Measurements from ENCODE around the gene NFKB2.
A peak's percentile ranks its signal among the peaks of the same experiment; 100 is the strongest.

The NFKB2 gene

DNA sequence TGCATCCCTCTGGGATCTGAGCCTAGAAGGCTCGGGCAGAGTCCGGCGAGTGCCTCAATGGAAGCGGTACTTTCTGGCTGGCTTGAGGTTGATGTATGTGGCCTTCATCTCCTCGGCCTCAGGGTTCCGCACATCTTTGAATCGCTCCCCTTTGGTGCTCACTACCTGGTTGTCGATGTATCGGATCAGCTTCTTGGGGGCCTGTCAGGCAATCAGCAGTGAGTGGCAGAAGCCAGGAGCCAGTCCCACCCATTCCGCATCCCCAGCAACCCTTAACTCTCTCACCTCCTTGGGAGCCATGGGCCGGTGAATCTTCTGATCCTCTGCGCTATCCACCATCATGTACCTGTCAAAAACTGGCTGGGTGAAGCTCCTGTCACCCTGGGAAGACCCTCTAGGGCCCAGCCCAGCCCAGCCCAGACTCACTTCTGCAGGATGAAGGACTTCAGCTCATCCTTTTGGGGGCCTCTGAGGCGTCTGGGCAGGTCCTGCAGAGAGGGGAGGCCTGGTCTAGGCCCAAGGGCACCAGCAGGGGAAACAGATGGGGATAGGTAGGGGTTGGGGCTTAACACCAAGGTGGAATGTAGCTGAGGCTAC, 28.0 kb downstream of the NFKB2 start:
- peak overlapping the region; percentile 23 for H3K4me3 Mint-ChIP-seq
- DNase-seq (ENCODE audit: low spot score in 2 of 2): no peak
- ATAC-seq (replicated peaks; ENCODE audit: extremely low read depth, poor library complexity, severe bottlenecking): no peak
- no peak overlapping the region for H3K27ac Mint-ChIP-seq (ENCODE audit: low read depth)
- peaks cover under 1% of the 10 kb centered on the region for H3K27me3 Mint-ChIP-seq
- H3K9me3 Mint-ChIP-seq: no peaks in the 10 kb centered on the region
- peaks cover 43% of the 10 kb centered on the region for H3K4me1 Mint-ChIP-seq
- H3K36me3 Mint-ChIP-seq (ENCODE audit: insufficient read depth): peaks cover 17% of the 10 kb centered on the region

GRCh38 chr10:102424145-102424544, 28.6 kb downstream of the NFKB2 start:
- DNase-seq (ENCODE audit: low spot score in 2 of 2): no peak
- no peaks in the 10 kb centered on the region for H3K27me3 Mint-ChIP-seq
- H3K4me3 Mint-ChIP-seq: no peak overlapping the region
- ATAC-seq (replicated peaks; ENCODE audit: extremely low read depth, poor library complexity, severe bottlenecking): no peak
- H3K4me1 Mint-ChIP-seq: peaks cover 41% of the 10 kb centered on the region
- no peak overlapping the region for H3K27ac Mint-ChIP-seq (ENCODE audit: low read depth)
- H3K9me3 Mint-ChIP-seq: no peaks in the 10 kb centered on the region
- peaks cover 15% of the 10 kb centered on the region for H3K36me3 Mint-ChIP-seq (ENCODE audit: insufficient read depth)

DNA sequence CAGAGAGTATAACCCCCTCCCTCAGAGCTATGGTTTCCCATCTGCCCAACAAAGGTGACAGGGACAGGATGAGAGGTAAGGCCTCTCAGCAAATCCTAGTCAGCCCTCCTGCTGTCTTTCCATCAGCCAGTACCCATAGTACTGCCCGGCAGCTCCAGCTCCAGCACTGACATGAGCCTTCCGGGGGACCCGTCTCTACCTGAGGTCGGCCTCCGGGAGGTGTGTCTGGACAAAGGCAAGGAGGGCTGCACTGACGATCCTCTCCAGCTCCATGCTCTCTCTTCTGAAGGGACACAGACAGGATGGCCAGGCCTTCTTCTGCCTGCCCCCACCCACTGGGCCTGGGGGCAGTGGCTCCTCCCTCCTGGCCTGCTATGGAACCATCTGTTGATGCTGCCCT, 29.4 kb downstream of the NFKB2 start:
- H3K4me3 Mint-ChIP-seq: no peak overlapping the region
- no peaks in the 10 kb centered on the region for H3K9me3 Mint-ChIP-seq
- ATAC-seq (replicated peaks; ENCODE audit: extremely low read depth, poor library complexity, severe bottlenecking) (no peak), DNase-seq (ENCODE audit: low spot score in 2 of 2) (no peak)
- H3K27ac Mint-ChIP-seq (ENCODE audit: low read depth): no peak overlapping the region
- H3K27me3 Mint-ChIP-seq: no peaks in the 10 kb centered on the region
- peaks cover 33% of the 10 kb centered on the region for H3K4me1 Mint-ChIP-seq
- peaks cover 13% of the 10 kb centered on the region for H3K36me3 Mint-ChIP-seq (ENCODE audit: insufficient read depth)

- H3K36me3 Mint-ChIP-seq (ENCODE audit: insufficient read depth): peaks cover 11% of the 10 kb centered on the region
- H3K27ac Mint-ChIP-seq (ENCODE audit: low read depth): peak overlapping the region; percentile 38
Observed at GRCh38 chr10:102425444-102425843, 29.9 kb downstream of the NFKB2 start.

GRCh38 chr10:102426803-102427287, 31.3 kb downstream of the NFKB2 start:
- no peaks in the 10 kb centered on the region for H3K27me3 Mint-ChIP-seq
- H3K27ac Mint-ChIP-seq (ENCODE audit: low read depth): peak overlapping the region; percentile 5
- DNase-seq (ENCODE audit: low spot score in 2 of 2): no peak
- peaks cover 25% of the 10 kb centered on the region for H3K4me1 Mint-ChIP-seq
- H3K9me3 Mint-ChIP-seq: no peaks in the 10 kb centered on the region
- peaks cover 3% of the 10 kb centered on the region for H3K36me3 Mint-ChIP-seq (ENCODE audit: insufficient read depth)
- H3K4me3 Mint-ChIP-seq: no peak overlapping the region
- ATAC-seq (replicated peaks; ENCODE audit: extremely low read depth, poor library complexity, severe bottlenecking): no peak

More at GRCh38 chr10:102425444-102425843, 29.9 kb downstream of the NFKB2 start:
- Mint-ChIP-seq H3K4me3 (no peak overlapping the region), H3K27me3 (no peaks in the 10 kb centered on the region), H3K4me1 (peaks cover 28% of the 10 kb centered on the region), H3K9me3 (no peaks in the 10 kb centered on the region)
- no peak for ATAC-seq (replicated peaks; ENCODE audit: extremely low read depth, poor library complexity, severe bottlenecking)
- DNase-seq (ENCODE audit: low spot score in 2 of 2): no peak

GRCh38 chr10:102429468-102429867, 34.0 kb downstream of the NFKB2 start:
- no peak overlapping the region for H3K4me3 Mint-ChIP-seq
- H3K9me3 Mint-ChIP-seq: no peaks in the 10 kb centered on the region
- ATAC-seq (replicated peaks; ENCODE audit: extremely low read depth, poor library complexity, severe bottlenecking) (no peak), DNase-seq (ENCODE audit: low spot score in 2 of 2) (no peak)
- H3K36me3 Mint-ChIP-seq (ENCODE audit: insufficient read depth): peaks cover 16% of the 10 kb centered on the region
- H3K27ac Mint-ChIP-seq (ENCODE audit: low read depth): no peak overlapping the region
- H3K4me1 Mint-ChIP-seq: peaks cover 33% of the 10 kb centered on the region
- H3K27me3 Mint-ChIP-seq: no peaks in the 10 kb centered on the region

- Mint-ChIP-seq H3K9me3 (no peaks in the 10 kb centered on the region), H3K4me1 (peaks cover 44% of the 10 kb centered on the region), H3K27ac (ENCODE audit: low read depth) (peak overlapping the region; percentile 97), H3K4me3 (peak overlapping the region; percentile 92), H3K36me3 (ENCODE audit: insufficient read depth) (peaks cover 16% of the 10 kb centered on the region), H3K27me3 (no peaks in the 10 kb centered on the region)
- no peak for DNase-seq (ENCODE audit: low spot score in 2 of 2)
- no peak for ATAC-seq (replicated peaks; ENCODE audit: extremely low read depth, poor library complexity, severe bottlenecking)
Observed at GRCh38 chr10:102431452-102432124, 36.1 kb downstream of the NFKB2 start.

DNA sequence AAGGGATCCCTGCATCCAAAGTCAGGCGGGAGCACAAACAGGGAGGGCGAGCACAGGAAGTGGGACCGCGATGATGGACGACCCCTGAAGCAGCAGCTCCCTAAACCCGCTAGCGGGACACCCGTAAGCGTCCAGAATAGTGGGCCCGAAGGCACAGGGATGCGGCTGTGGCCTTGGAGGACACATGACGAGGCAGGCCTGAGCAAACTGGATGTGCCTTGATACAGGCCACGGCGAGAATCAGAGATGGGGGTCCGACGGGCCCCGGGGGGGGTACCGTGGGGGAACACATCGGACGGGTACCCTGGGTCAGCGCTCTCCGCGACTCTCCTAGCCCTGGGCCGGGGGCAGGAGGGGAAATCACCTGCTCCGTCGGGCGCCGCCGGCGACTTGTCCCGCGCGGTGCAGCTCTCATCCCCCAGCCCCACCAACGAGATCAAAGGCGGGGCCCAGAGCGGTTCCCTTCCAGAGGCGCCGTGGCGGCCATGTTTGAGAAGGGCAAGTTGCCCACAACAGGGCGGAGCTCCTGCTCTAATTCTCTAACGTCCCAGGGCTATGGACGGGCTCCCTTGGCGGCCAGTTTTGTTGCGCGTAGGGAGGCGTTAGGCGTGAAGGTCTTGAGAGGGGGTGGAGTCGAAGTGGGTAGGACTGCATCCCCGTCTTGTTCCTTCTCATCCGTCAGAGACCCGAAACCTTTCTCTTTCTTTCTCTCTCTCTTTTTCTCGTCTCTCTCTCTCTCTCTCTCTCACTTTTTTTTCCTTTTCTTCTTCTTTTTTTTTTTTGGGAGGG, 36.9 kb downstream of the NFKB2 start, which contains the start of gene CUEDC2:
Gene CUEDC2, minus strand, starts transcription at position 413 of the 789 bp plus-strand sequence. CDS start 7,386 bp downstream, outside the sequence.
- DNase-seq (ENCODE audit: low spot score in 2 of 2) (peak; percentile 90 to 98), ATAC-seq (replicated peaks; ENCODE audit: extremely low read depth, poor library complexity, severe bottlenecking) (peak; percentile 88)
- Mint-ChIP-seq H3K9me3 (no peaks in the 10 kb centered on the region), H3K36me3 (ENCODE audit: insufficient read depth) (peaks cover 17% of the 10 kb centered on the region), H3K27me3 (no peaks in the 10 kb centered on the region), H3K4me1 (peaks cover 40% of the 10 kb centered on the region), H3K4me3 (peak within 1 kb of the TSS; percentile 92), H3K27ac (ENCODE audit: low read depth) (peak within 1 kb of the TSS; percentile 97)

DNA sequence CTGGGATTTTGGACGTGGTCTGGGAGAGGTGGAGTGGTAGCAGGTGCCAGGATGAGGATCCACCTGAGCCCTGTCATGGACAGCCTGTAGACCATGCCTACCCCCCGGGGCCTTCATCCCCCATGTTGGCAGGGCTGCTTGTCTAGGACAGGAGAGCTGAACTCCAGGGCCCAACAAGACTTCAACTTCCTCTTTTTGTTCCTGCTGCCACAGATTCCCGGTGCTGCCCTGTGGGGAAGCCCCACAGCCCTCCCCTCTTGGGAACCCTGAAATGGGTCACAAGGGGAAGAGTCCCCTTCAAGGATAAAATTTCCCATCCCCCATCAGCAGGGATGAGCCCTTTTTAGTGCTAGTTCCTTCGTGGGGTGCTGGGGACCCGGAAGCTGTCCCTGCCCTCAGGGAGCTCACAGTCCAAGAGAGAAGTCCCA, 38.1 kb downstream of the NFKB2 start:
- no peak for DNase-seq (ENCODE audit: low spot score in 2 of 2)
- H3K4me1 Mint-ChIP-seq: peaks cover 36% of the 10 kb centered on the region
- no peak for ATAC-seq (replicated peaks; ENCODE audit: extremely low read depth, poor library complexity, severe bottlenecking)
- H3K9me3 Mint-ChIP-seq: no peaks in the 10 kb centered on the region
- H3K36me3 Mint-ChIP-seq (ENCODE audit: insufficient read depth): peaks cover 17% of the 10 kb centered on the region
- peak overlapping the region; percentile 92 for H3K4me3 Mint-ChIP-seq
- H3K27ac Mint-ChIP-seq (ENCODE audit: low read depth): peak overlapping the region; percentile 97
- H3K27me3 Mint-ChIP-seq: no peaks in the 10 kb centered on the region

- no peaks in the 10 kb centered on the region for H3K27me3 Mint-ChIP-seq
- no peak overlapping the region for H3K27ac Mint-ChIP-seq (ENCODE audit: low read depth)
- DNase-seq (ENCODE audit: low spot score in 2 of 2) (no peak), ATAC-seq (replicated peaks; ENCODE audit: extremely low read depth, poor library complexity, severe bottlenecking) (no peak)
- H3K4me1 Mint-ChIP-seq: peaks cover 36% of the 10 kb centered on the region
- peaks cover 17% of the 10 kb centered on the region for H3K36me3 Mint-ChIP-seq (ENCODE audit: insufficient read depth)
- H3K4me3 Mint-ChIP-seq: peak overlapping the region; percentile 76
- H3K9me3 Mint-ChIP-seq: no peaks in the 10 kb centered on the region
Observed at GRCh38 chr10:102434394-102435132, 39.1 kb downstream of the NFKB2 start.

GRCh38 chr10:102435133-102435497, 39.6 kb downstream of the NFKB2 start:
- Mint-ChIP-seq H3K36me3 (ENCODE audit: insufficient read depth) (peaks cover 17% of the 10 kb centered on the region), H3K27me3 (no peaks in the 10 kb centered on the region), H3K9me3 (no peaks in the 10 kb centered on the region), H3K4me3 (peak overlapping the region; percentile 76), H3K4me1 (peaks cover 36% of the 10 kb centered on the region), H3K27ac (ENCODE audit: low read depth) (peak overlapping the region; percentile 22)
- no peak for ATAC-seq (replicated peaks; ENCODE audit: extremely low read depth, poor library complexity, severe bottlenecking)
- no peak for DNase-seq (ENCODE audit: low spot score in 2 of 2)
